ENCODE data around the gene KCND2. TPM values are rescaled to one million over a fixed set of nuclear protein-coding genes. Genes with fewer than 3 reads are reported as not detected.

The KCND2 gene
- total and polyA plus RNA-seq, 2 of the 4 experiments (the other 2 are of a cell fraction): under 0.01 TPM; not detected in 1

GRCh38 chr7:120526902-120527509 lies 254.0 kb downstream of the KCND2 start:
- Histone ChIP-seq H3K18ac (ENCODE audit: low read depth, low read length) (no peak overlapping the region), H3K4me3 (ENCODE audit: insufficient read depth, low read depth, low read length) (no peak overlapping the region), H2BK120ac (ENCODE audit: low read depth, low read length) (no peak overlapping the region), H2BK5ac (ENCODE audit: low read depth, low read length, poor library complexity, severe bottlenecking) (no peak overlapping the region), H3K9me1 (ENCODE audit: insufficient read depth, low read length) (no peaks in the 10 kb centered on the region), H3K56ac (ENCODE audit: extremely low read depth, insufficient read depth, low read length) (no peak overlapping the region), H2BK15ac (ENCODE audit: low read depth, low read length) (no peak overlapping the region), H3K9me3 (ENCODE audit: control insufficient read depth, insufficient read depth, low read length) (no peaks in the 10 kb centered on the region), H3K27me3 (ENCODE audit: control insufficient read depth, insufficient read depth, low read length) (no peaks in the 10 kb centered on the region), H4K91ac (ENCODE audit: insufficient read depth, low read depth, low read length) (no peak overlapping the region), H2AK5ac (ENCODE audit: low read depth, low read length) (no peak overlapping the region), H3K14ac (replicated peaks; ENCODE audit: low read depth, low read length) (no peak overlapping the region), H2AFZ (replicated peaks; ENCODE audit: low read length, poor library complexity) (no peak overlapping the region), H3K4ac (ENCODE audit: low read depth, low read length) (no peak overlapping the region), H4K8ac (ENCODE audit: low read depth in 2 of 2, low read length in 2 of 2) (no peak overlapping the region), H3K27ac (ENCODE audit: insufficient read depth, low read length) (no peak overlapping the region), H3K9ac (ENCODE audit: low read depth, low read length) (no peak overlapping the region), H2AK9ac (replicated peaks; ENCODE audit: low read depth, low read length, poor library complexity) (no peak overlapping the region), H3K4me1 (ENCODE audit: control insufficient read depth, insufficient read depth, low read length) (no peaks in the 10 kb centered on the region), H4K20me1 (ENCODE audit: insufficient read depth, low read length) (no peaks in the 10 kb centered on the region), H2BK20ac (ENCODE audit: low read depth, low read length) (no peak overlapping the region), H3K36me3 (ENCODE audit: control insufficient read depth, insufficient read depth, low read length) (no peaks in the 10 kb centered on the region), H3K4me2 (ENCODE audit: low read depth, low read length) (no peak overlapping the region), H4K5ac (ENCODE audit: low read depth, low read length) (no peak overlapping the region), H3K23ac (ENCODE audit: low read depth, low read length) (no peak overlapping the region), H3K79me1 (ENCODE audit: low read depth in 1 of 2, low read length in 2 of 2) (no peaks in the 10 kb centered on the region)
- intact Hi-C loops (cut with micrococcal nuclease): no loop called here
- DNase-seq (no peak), ATAC-seq (ENCODE audit: low read depth) (no peak)
- CTCF ChIA-PET: no interaction called here
- dilution Hi-C loops (cut with HindIII; ENCODE audit: low sequenced_read_pairs, unreplicated experiment): no loop called here
- WGBS, 2 experiments (ENCODE audit: extremely low coverage in 2 of 2, insufficient read length in 1 of 2): no CpG with 5 or more reads among the region's 5 CpGs
- no peak for TF ChIP-seq MXI1 (IDR thresholded peaks at IDR 0.05; ENCODE audit: borderline replicate concordance, low read depth, low read length)
- POLR2A ChIA-PET (ENCODE audit: unreplicated experiment): no interaction called here
- no TSS peak for BruUV-seq (replicated peaks)
- in situ Hi-C loops (cut with MboI; ENCODE audit: low sequenced_read_pairs): no loop called here
